K562 (cell line): ENCODE results near the gene FAF2. TPM values are rescaled to one million over a fixed set of nuclear protein-coding genes. Genes with fewer than 3 reads are reported as not detected.

ENCODE experiments used
- BRCA1 ChIP-seq, 2 experiments: fragments of 450-650 bp in 1 of 2; sonication (generic) in 1 of 2; formaldehyde crosslinking in 1 of 2; IDR thresholded peaks; 2 replicates each; pipeline versions ENCODE4 v1.5.0 to v1.6.1; 2017 to 2020; ENCODE audit warnings: mild to moderate bottlenecking in 1 of 2, missing genetic modification reagents in 1 of 2
- POLR2G ChIP-seq: fragments of 200-400 bp; formaldehyde crosslinking; IDR thresholded peaks from 2 replicates; pipeline ENCODE4 v1.6.1; 2017; ENCODE audit warnings: low read depth, mild to moderate bottlenecking, antibody characterized with exemption, low read length, moderate library complexity
- RREB1 ChIP-seq: fragments of 250-450 bp; sonication (Bioruptor Pico); IDR thresholded peaks from 2 replicates; pipeline ENCODE4 v1.4.0; 2020
- SP1 ChIP-seq: sonication (generic); formaldehyde crosslinking; IDR thresholded peaks from 2 replicates; pipeline ENCODE4 v1.8.1; 2022; ENCODE audit warnings: mild to moderate bottlenecking, missing genetic modification reagents
- SPI1 ChIP-seq: IDR thresholded peaks from 2 replicates; pipeline ENCODE4 v1.6.1; 2011; ENCODE audit warnings: low read depth, low read length, control low read depth, borderline replicate concordance
- TAF15 ChIP-seq: fragments of 200-400 bp; formaldehyde crosslinking; IDR thresholded peaks from 2 replicates; pipeline ENCODE4 v1.6.1; 2017; ENCODE audit warnings: mild to moderate bottlenecking, low read depth, low read length, moderate library complexity
- ZFP91 ChIP-seq: sonication (generic); formaldehyde crosslinking; IDR thresholded peaks from 2 replicates; pipeline ENCODE4 v1.8.0; 2022; ENCODE audit warnings: mild to moderate bottlenecking, missing genetic modification reagents
- ZNF143 ChIP-seq: sonication (generic); formaldehyde crosslinking; IDR thresholded peaks from 2 replicates; pipeline ENCODE4 v1.9.0; 2022; ENCODE audit warnings: mild to moderate bottlenecking, missing genetic modification reagents
- ZNF239 ChIP-seq: fragments of 250-450 bp; sonication (Bioruptor Pico); IDR thresholded peaks from 2 replicates; pipeline ENCODE4 v1.4.0; 2020; ENCODE audit warnings: mild to moderate bottlenecking
- ZNF280B ChIP-seq: fragments of 250-450 bp; sonication (Bioruptor Pico); IDR thresholded peaks from 2 replicates; pipeline ENCODE4 v1.5.1; 2021; ENCODE audit warnings: mild to moderate bottlenecking
- ZNF589 ChIP-seq: fragments of 200-800 bp; sonication (Bioruptor generic); IDR thresholded peaks from 2 replicates; pipeline ENCODE4 v1.6.1; 2016; ENCODE audit warnings: low read depth, missing genetic modification characterization, missing compliant biosample characterization
- ZNF592 ChIP-seq: fragments of 450-650 bp; IDR thresholded peaks from 2 replicates; pipeline ENCODE4 v1.6.1; 2017; ENCODE audit warnings: antibody characterized with exemption, mild to moderate bottlenecking
- polyA plus RNA-seq, 8 experiments: library from polyadenylated mRNA; depleted of rRNA in 4 of 8; stranded (reverse) in 5 of 8; unstranded in 3 of 8; fragments of >200 nt; fragmentation: Nextera tagmentation in 2 of 8; fragmentation: Illumina TruSeq in 1 of 8; extraction: Ambion mirVana in 2 of 8; extraction: Trizol in 1 of 8; gene quantifications; 2 replicates each; pipeline versions ENCODE4 v1.2.1 to v1.2.3, GENCODE V29; 2011 to 2014; ENCODE audit warnings: inconsistent platforms in 1 of 8, missing spikeins in 1 of 8
- total RNA-seq, 7 experiments: library from RNA; depleted of rRNA in 6 of 7; stranded (reverse); fragments of >200 nt in 6 of 7; fragmentation: Illumina TruSeq in 2 of 7; extraction: Trizol in 2 of 7; gene quantifications; 2 replicates each; pipeline versions ENCODE4 v1.2.1 to v1.2.3, GENCODE V29; 2011 to 2021; ENCODE audit warnings: low replicate concordance in 1 of 7

FAF2 gene
- total and polyA plus RNA-seq, 9 of the 15 experiments (the other 6 are each of a cell fraction or from before 2014, with no cell fraction given), result 25.0 to 44.6 (median 36.1) TPM

GRCh38 chr5:176541338-176542134 lies 93.4 kb downstream of the FAF2 start (continued):
- TF ChIP-seq RREB1 (CRISPR knock-in tag) (no peak), POLR2G (peak; percentile 76), TAF15 (no peak), ZNF589 (CRISPR knock-in tag) (peak; percentile 45), SPI1 (peak; percentile 59; the same call in 1 of the 2 replicates), ZNF143 (CRISPR knock-in tag) (no peak), BRCA1 (IDR thresholded peaks at IDR 0.05) (no peak), BRCA1 (CRISPR knock-in tag; IDR thresholded peaks at IDR 0.05) (no peak), ZNF239 (CRISPR knock-in tag) (no peak), ZNF280B (CRISPR knock-in tag) (no peak), SP1 (no peak), ZNF592 (peak; percentile 13; the same call in 1 of the 2 replicates), ZFP91 (no peak)
